ENCODE data around the gene RCAN2. TPM values are rescaled to one million over a fixed set of nuclear protein-coding genes. Genes with fewer than 3 reads are reported as not detected.

Gene RCAN2
- total and polyA plus RNA-seq, 9 of the 15 experiments (the other 6 are each of a cell fraction or from before 2014, with no cell fraction given): 0.04 TPM; not detected in 8

DNA sequence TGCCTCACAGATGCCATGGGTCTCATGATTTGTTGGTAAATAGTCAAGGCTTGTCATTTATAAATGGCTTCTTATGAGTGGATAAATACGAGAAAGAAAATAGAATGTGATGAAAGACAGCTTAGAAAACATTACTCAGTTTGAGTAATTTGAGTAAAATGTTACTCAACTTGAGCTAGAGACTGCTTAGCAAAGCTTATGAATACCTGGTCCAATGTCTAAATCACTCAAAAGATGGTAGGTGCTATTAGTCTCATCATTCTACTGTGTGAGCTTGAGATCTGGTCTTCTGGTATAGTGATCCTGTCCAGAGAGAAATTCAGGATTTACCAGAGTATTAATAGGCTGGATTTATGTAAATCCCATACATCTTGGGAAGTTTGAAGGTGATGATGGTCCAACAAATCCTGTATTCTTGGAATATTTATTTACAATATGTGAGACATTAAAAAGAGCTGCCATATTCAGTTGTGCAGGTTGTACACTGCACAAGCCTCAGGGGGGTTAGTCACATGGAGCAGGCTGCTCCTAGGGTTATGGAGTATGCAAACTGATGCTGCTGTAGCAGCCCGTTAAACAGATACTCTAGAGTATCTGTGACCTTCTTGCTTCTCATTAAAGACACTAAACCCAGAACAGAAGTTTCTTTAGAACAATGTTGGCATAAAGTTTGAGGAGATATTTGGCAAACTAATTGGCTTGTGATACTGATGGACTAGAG, 112.9 kb downstream of the RCAN2 start (continued):
- TF ChIP-seq FOXM1 (IDR thresholded peaks at IDR 0.05; ENCODE audit: low read depth) (no peak), FOXM1 (CRISPR knock-in tag; IDR thresholded peaks at IDR 0.05; ENCODE audit: low read depth) (no peak), FOXA1 (IDR thresholded peaks at IDR 0.05; ENCODE audit: borderline replicate concordance) (no peak), SMARCA5 (IDR thresholded peaks at IDR 0.05) (no peak)
- TF ChIP-seq, protein P1, sequence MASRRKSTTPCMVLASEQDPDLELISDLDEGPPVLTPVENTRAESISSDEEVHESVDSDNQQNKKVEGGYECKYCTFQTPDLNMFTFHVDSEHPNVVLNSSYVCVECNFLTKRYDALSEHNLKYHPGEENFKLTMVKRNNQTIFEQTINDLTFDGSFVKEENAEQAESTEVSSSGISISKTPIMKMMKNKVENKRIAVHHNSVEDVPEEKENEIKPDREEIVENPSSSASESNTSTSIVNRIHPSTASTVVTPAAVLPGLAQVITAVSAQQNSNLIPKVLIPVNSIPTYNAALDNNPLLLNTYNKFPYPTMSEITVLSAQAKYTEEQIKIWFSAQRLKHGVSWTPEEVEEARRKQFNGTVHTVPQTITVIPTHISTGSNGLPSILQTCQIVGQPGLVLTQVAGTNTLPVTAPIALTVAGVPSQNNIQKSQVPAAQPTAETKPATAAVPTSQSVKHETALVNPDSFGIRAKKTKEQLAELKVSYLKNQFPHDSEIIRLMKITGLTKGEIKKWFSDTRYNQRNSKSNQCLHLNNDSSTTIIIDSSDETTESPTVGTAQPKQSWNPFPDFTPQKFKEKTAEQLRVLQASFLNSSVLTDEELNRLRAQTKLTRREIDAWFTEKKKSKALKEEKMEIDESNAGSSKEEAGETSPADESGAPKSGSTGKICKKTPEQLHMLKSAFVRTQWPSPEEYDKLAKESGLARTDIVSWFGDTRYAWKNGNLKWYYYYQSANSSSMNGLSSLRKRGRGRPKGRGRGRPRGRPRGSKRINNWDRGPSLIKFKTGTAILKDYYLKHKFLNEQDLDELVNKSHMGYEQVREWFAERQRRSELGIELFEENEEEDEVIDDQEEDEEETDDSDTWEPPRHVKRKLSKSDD (conservative IDR thresholded peaks at IDR 0.05; ENCODE audit: low read length): no peak

DNA sequence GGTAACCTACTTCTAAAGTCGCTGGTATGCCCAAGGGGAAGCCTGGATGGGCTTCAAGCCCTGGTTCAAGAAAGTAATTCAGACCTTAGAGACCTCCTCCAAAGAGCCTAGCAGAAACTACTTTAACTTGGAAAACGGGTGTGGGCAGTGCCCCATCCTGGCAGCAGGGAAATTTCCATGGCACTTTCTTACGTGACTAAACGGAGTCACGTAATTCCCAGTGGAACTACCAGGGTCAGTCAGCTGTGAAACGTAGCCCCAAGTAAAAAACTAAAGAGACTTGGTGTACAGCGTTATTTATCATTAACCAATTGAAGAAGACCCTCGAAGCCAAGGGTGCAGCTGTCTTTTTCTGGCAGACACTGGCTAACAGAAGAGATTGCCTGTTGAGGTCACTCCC, 114.0 kb downstream of the RCAN2 start:
- Histone ChIP-seq H4K20me1 (replicated peaks; ENCODE audit: control insufficient read depth, insufficient read depth, low read length) (no peaks in the 10 kb centered on the region), H3K9me3 (replicated peaks; ENCODE audit: control insufficient read depth, insufficient read depth, low read depth, low read length) (no peaks in the 10 kb centered on the region), H3K79me2 (ENCODE audit: control insufficient read depth, insufficient read depth, low read length) (no peaks in the 10 kb centered on the region), H3K4me1 (replicated peaks in 1 of 2; ENCODE audit: control insufficient read depth in 2 of 2, insufficient read depth in 2 of 2, low read length in 2 of 2) (no peaks in the 10 kb centered on the region), H3K4me2 (ENCODE audit: insufficient read depth, low read length) (no peak overlapping the region), H3K9ac (ENCODE audit: insufficient read depth in 1 of 2, low read depth in 2 of 2, low read length in 2 of 2) (no peak overlapping the region), H2AFZ (ENCODE audit: low read depth, low read length) (peak overlapping the region; percentile 16; the same call in 1 of the 2 replicates), H3K36me3 (ENCODE audit: control insufficient read depth, insufficient read depth, low read length) (no peaks in the 10 kb centered on the region), H3K4me3 (no peak overlapping the region), H3K27ac (ENCODE audit: extremely low read depth, low read depth, low read length) (no peak overlapping the region), H3K9me1 (ENCODE audit: control insufficient read depth, insufficient read depth, low read length) (no peaks in the 10 kb centered on the region), H3K27me3 (ENCODE audit: control insufficient read depth in 2 of 2, insufficient read depth in 2 of 2, low read length in 2 of 2) (no peaks in the 10 kb centered on the region)
- CTCF ChIA-PET (ENCODE audit: low intra/inter-chr PET ratio): no interaction called here
- BruUV-seq (replicated peaks): no TSS peak
- ATAC-seq (no peak), FAIRE-seq (no peak), DNase-seq (ENCODE audit: extremely low read depth in 1 of 4, low spot score in 3 of 4) (no peak)
- intact Hi-C loops (cut with micrococcal nuclease): no loop called here
- POLR2A ChIA-PET: no interaction called here
- WGBS (ENCODE audit: insufficient coverage, low coverage, missing lambda C conversion rate): 3% methylated on average over 8 of the region's 8 CpGs
- in situ Hi-C loops (cut with MboI): no loop called here
- TF ChIP-seq TFAM (CRISPR knock-in tag; conservative IDR thresholded peaks at IDR 0.05) (no peak), ZNF764 (CRISPR knock-in tag; IDR thresholded peaks at IDR 0.05; ENCODE audit: low read depth) (no peak), ZNF143 (CRISPR knock-in tag; IDR thresholded peaks at IDR 0.05) (no peak), HMGN3 (IDR thresholded peaks at IDR 0.05; ENCODE audit: borderline replicate concordance, extremely low read depth, insufficient read length, low read depth, low read length) (no peak)
- TF ChIP-seq, protein P2, sequence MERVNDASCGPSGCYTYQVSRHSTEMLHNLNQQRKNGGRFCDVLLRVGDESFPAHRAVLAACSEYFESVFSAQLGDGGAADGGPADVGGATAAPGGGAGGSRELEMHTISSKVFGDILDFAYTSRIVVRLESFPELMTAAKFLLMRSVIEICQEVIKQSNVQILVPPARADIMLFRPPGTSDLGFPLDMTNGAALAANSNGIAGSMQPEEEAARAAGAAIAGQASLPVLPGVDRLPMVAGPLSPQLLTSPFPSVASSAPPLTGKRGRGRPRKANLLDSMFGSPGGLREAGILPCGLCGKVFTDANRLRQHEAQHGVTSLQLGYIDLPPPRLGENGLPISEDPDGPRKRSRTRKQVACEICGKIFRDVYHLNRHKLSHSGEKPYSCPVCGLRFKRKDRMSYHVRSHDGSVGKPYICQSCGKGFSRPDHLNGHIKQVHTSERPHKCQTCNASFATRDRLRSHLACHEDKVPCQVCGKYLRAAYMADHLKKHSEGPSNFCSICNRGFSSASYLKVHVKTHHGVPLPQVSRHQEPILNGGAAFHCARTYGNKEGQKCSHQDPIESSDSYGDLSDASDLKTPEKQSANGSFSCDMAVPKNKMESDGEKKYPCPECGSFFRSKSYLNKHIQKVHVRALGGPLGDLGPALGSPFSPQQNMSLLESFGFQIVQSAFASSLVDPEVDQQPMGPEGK (CRISPR knock-in tag; IDR thresholded peaks at IDR 0.05; ENCODE audit: borderline replicate concordance): no peak
- TF ChIP-seq, protein P3, sequence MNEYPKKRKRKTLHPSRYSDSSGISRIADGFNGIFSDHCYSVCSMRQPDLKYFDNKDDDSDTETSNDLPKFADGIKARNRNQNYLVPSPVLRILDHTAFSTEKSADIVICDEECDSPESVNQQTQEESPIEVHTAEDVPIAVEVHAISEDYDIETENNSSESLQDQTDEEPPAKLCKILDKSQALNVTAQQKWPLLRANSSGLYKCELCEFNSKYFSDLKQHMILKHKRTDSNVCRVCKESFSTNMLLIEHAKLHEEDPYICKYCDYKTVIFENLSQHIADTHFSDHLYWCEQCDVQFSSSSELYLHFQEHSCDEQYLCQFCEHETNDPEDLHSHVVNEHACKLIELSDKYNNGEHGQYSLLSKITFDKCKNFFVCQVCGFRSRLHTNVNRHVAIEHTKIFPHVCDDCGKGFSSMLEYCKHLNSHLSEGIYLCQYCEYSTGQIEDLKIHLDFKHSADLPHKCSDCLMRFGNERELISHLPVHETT (CRISPR knock-in tag; conservative IDR thresholded peaks at IDR 0.05 in 1 of 2, IDR thresholded peaks at IDR 0.05 in 1 of 2): no peak
- TF ChIP-seq, protein P4, sequence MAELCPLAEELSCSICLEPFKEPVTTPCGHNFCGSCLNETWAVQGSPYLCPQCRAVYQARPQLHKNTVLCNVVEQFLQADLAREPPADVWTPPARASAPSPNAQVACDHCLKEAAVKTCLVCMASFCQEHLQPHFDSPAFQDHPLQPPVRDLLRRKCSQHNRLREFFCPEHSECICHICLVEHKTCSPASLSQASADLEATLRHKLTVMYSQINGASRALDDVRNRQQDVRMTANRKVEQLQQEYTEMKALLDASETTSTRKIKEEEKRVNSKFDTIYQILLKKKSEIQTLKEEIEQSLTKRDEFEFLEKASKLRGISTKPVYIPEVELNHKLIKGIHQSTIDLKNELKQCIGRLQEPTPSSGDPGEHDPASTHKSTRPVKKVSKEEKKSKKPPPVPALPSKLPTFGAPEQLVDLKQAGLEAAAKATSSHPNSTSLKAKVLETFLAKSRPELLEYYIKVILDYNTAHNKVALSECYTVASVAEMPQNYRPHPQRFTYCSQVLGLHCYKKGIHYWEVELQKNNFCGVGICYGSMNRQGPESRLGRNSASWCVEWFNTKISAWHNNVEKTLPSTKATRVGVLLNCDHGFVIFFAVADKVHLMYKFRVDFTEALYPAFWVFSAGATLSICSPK (IDR thresholded peaks at IDR 0.05; ENCODE audit: borderline replicate concordance): no peak

All from K562 (cell line).